SH-SY5Y (cell line): ENCODE results near the gene WAPL.

Source experiments
- GATA2 ChIP-seq: IDR thresholded peaks from 2 replicates; pipeline ENCODE4 v1.6.1; 2011; ENCODE audit warnings: mild to moderate bottlenecking, low read depth, low read length
- GATA3 ChIP-seq: IDR thresholded peaks from 2 replicates; pipeline ENCODE4 v1.6.1; 2011; ENCODE audit warnings: low read depth, mild to moderate bottlenecking, low read length, moderate library complexity

- TF ChIP-seq GATA2 (no peak), GATA3 (no peak)
Measured at GRCh38 chr10:86545101-86545500, 23.5 kb upstream of the WAPL start.
